Neural progenitor cell (in vitro differentiated cells): ENCODE results near the gene ICAM3. TPM values are rescaled to one million over a fixed set of nuclear protein-coding genes. Genes with fewer than 3 reads are reported as not detected.

ENCODE experiments used
- DNase-seq: peaks from one replicate; pipeline ENCODE4 v3.0.0-alpha.2; 2016; ENCODE audit warnings: low spot score
- H2AFZ ChIP-seq: fragments of 200-600 bp; sonication (generic); replicated peaks from 2 replicates; pipeline ENCODE4 v1.6.1; 2016; ENCODE audit warnings: antibody characterized with exemption
- H3F3A ChIP-seq: fragments of 200-600 bp; sonication (generic); 2 replicates; pipeline ENCODE4 v1.6.1; 2016; ENCODE audit warnings: antibody characterized with exemption, low read depth
- H3K27ac ChIP-seq: fragments of 200-600 bp; sonication (generic); 2 replicates; pipeline ENCODE4 v1.5.1; 2016; ENCODE audit warnings: mild to moderate bottlenecking
- H3K27me3 ChIP-seq: fragments of 200-600 bp; sonication (generic); 2 replicates; pipeline ENCODE4 v1.6.1; 2016; ENCODE audit warnings: mild to moderate bottlenecking, moderate library complexity
- H3K36me3 ChIP-seq: fragments of 200-600 bp; sonication (generic); 2 replicates; pipeline ENCODE4 v1.5.1; 2016
- H3K4me1 ChIP-seq: fragments of 200-600 bp; sonication (generic); 2 replicates; pipeline ENCODE4 v1.6.1; 2016; ENCODE audit warnings: mixed run types
- H3K4me2 ChIP-seq: fragments of 200-600 bp; sonication (generic); 2 replicates; pipeline ENCODE4 v1.6.1; 2016
- H3K4me3 ChIP-seq: fragments of 200-600 bp; sonication (generic); 2 replicates; pipeline ENCODE4 v1.5.1; 2016
- H3K79me2 ChIP-seq: fragments of 200-600 bp; sonication (generic); 2 replicates; pipeline ENCODE4 v1.6.1; 2016; ENCODE audit warnings: low read depth
- H3K9ac ChIP-seq: fragments of 200-600 bp; sonication (generic); 2 replicates; pipeline ENCODE4 v1.6.1; 2016
- H3K9me3 ChIP-seq: fragments of 200-600 bp; sonication (generic); 2 replicates; pipeline ENCODE4 v1.5.1; 2016; ENCODE audit warnings: low read depth
- H4K20me1 ChIP-seq: fragments of 200-600 bp; sonication (generic); 2 replicates; pipeline ENCODE4 v1.6.1; 2016; ENCODE audit warnings: low read depth
- H3K27ac Mint-ChIP-seq: 3 replicates; pipeline ENCODE4 v1.8.0; 2021; ENCODE audit warnings: mixed read lengths
- H3K27me3 Mint-ChIP-seq: 2 replicates; pipeline ENCODE4 v1.8.0; 2022; ENCODE audit warnings: low read depth, mild to moderate bottlenecking, inconsistent platforms, moderate library complexity, mixed read lengths; ENCODE audit not compliant: insufficient read depth
- H3K36me3 Mint-ChIP-seq: 3 replicates; pipeline ENCODE4 v1.8.0; 2021; ENCODE audit warnings: mixed read lengths
- H3K4me1 Mint-ChIP-seq: 3 replicates; pipeline ENCODE4 v1.8.0; 2021; ENCODE audit warnings: mixed read lengths
- H3K4me3 Mint-ChIP-seq: 3 replicates; pipeline ENCODE4 v1.8.0; 2021; ENCODE audit warnings: mild to moderate bottlenecking, moderate library complexity, mixed read lengths
- H3K9me3 Mint-ChIP-seq: 3 replicates; pipeline ENCODE4 v1.8.0; 2020; ENCODE audit warnings: mixed read lengths
- CTCF ChIP-seq: fragments of 200-600 bp; sonication (generic); IDR thresholded peaks from 2 replicates; pipeline ENCODE4 v1.5.1; 2017; ENCODE audit warnings: antibody characterized with exemption, mild to moderate bottlenecking
- EZH2 ChIP-seq: fragments of 200-600 bp; sonication (generic); IDR thresholded peaks from 2 replicates; pipeline ENCODE4 v1.6.1; 2017; ENCODE audit warnings: antibody characterized with exemption, mild to moderate bottlenecking, moderate library complexity
- EZH2phosphoT487 ChIP-seq: fragments of 200-600 bp; sonication (generic); IDR thresholded peaks from 2 replicates; pipeline ENCODE4 v1.6.1; 2017; ENCODE audit warnings: antibody characterized with exemption
- total RNA-seq: library from RNA; depleted of rRNA; stranded (reverse); fragments of >200 nt; gene quantifications from 2 replicates; pipeline ENCODE4 v1.2.3, GENCODE V29; 2015; ENCODE audit warnings: low replicate concordance

Gene ICAM3
- total RNA-seq, 1 donor from 2014 or later: 1.3 TPM

- no peak overlapping the region for H2AFZ ChIP-seq
- H3K9ac ChIP-seq: no peak overlapping the region
- peaks cover 16% of the 10 kb centered on the region for H3K4me1 ChIP-seq
- H3F3A ChIP-seq: peaks cover 10% of the 10 kb centered on the region
- H4K20me1 ChIP-seq: peaks cover 36% of the 10 kb centered on the region
- Mint-ChIP-seq H3K27ac (no peak overlapping the region), H3K4me1 (peaks cover 22% of the 10 kb centered on the region), H3K9me3 (no peaks in the 10 kb centered on the region), H3K27me3 (peaks cover 11% of the 10 kb centered on the region), H3K4me3 (peak overlapping the region; percentile 98), H3K36me3 (no peaks in the 10 kb centered on the region)
- H3K9me3 ChIP-seq: no peaks in the 10 kb centered on the region
- no peak for DNase-seq
- peaks cover 25% of the 10 kb centered on the region for H3K79me2 ChIP-seq
- no peaks in the 10 kb centered on the region for H3K36me3 ChIP-seq
- peak overlapping the region; percentile 71 for H3K4me3 ChIP-seq
- peak overlapping the region; percentile 81 for H3K4me2 ChIP-seq
- H3K27ac ChIP-seq: no peak overlapping the region
- peaks cover 7% of the 10 kb centered on the region for H3K27me3 ChIP-seq
- TF ChIP-seq EZH2 (no peak), EZH2phosphoT487 (no peak), CTCF (no peak)
Measured at GRCh38 chr19:10335352-10335985, 4.0 kb downstream of the ICAM3 start.

GRCh38 chr19:10334588-10335351 lies 4.7 kb downstream of the ICAM3 start:
- peak; percentile 93 for DNase-seq
- peak overlapping the region; percentile 98 for H3K4me3 Mint-ChIP-seq
- H4K20me1 ChIP-seq: peaks cover 42% of the 10 kb centered on the region
- TF ChIP-seq EZH2phosphoT487 (no peak), EZH2 (no peak), CTCF (peak; percentile 24)
- H3F3A ChIP-seq: peaks cover 10% of the 10 kb centered on the region
- peak overlapping the region; percentile 59 for H2AFZ ChIP-seq
- H3K27ac Mint-ChIP-seq: peak overlapping the region; percentile 57
- no peak overlapping the region for H3K27ac ChIP-seq
- no peaks in the 10 kb centered on the region for H3K9me3 ChIP-seq
- peaks cover 22% of the 10 kb centered on the region for H3K4me1 Mint-ChIP-seq
- peaks cover 3% of the 10 kb centered on the region for H3K36me3 Mint-ChIP-seq
- H3K27me3 Mint-ChIP-seq: peaks cover 10% of the 10 kb centered on the region
- H3K79me2 ChIP-seq: peaks cover 32% of the 10 kb centered on the region
- H3K4me1 ChIP-seq: peaks cover 16% of the 10 kb centered on the region
- H3K4me2 ChIP-seq: peak overlapping the region; percentile 81
- H3K4me3 ChIP-seq: peak overlapping the region; percentile 71
- peaks cover 7% of the 10 kb centered on the region for H3K27me3 ChIP-seq
- H3K9ac ChIP-seq: no peak overlapping the region
- H3K9me3 Mint-ChIP-seq: no peaks in the 10 kb centered on the region
- H3K36me3 ChIP-seq: no peaks in the 10 kb centered on the region

GRCh38 chr19:10333758-10334587 lies 5.5 kb downstream of the ICAM3 start:
- peaks cover 22% of the 10 kb centered on the region for H3K4me1 Mint-ChIP-seq
- Histone ChIP-seq H2AFZ (peak overlapping the region; percentile 70), H3K9ac (no peak overlapping the region), H3K9me3 (no peaks in the 10 kb centered on the region), H3K36me3 (no peaks in the 10 kb centered on the region), H3K27me3 (peaks cover 7% of the 10 kb centered on the region), H3K4me2 (peak overlapping the region; percentile 81), H3K4me3 (peak overlapping the region; percentile 71), H3K27ac (no peak overlapping the region), H3K4me1 (peaks cover 16% of the 10 kb centered on the region), H3F3A (peaks cover 10% of the 10 kb centered on the region), H3K79me2 (peaks cover 38% of the 10 kb centered on the region), H4K20me1 (peaks cover 50% of the 10 kb centered on the region)
- H3K9me3 Mint-ChIP-seq: no peaks in the 10 kb centered on the region
- peak overlapping the region; percentile 97 for H3K27ac Mint-ChIP-seq
- peaks cover 8% of the 10 kb centered on the region for H3K27me3 Mint-ChIP-seq
- peak overlapping the region; percentile 98 for H3K4me3 Mint-ChIP-seq
- DNase-seq: peak; percentile 33
- TF ChIP-seq EZH2 (no peak), EZH2phosphoT487 (no peak), CTCF (no peak)
- peaks cover 4% of the 10 kb centered on the region for H3K36me3 Mint-ChIP-seq
